ENCODE results near the gene RTN4IP1. TPM values are rescaled to one million over a fixed set of nuclear protein-coding genes. Genes with fewer than 3 reads are reported as not detected.

Gene RTN4IP1
- total RNA-seq, 2 donors from 2014 or later: 7.1 to 8.9 TPM

- H3K36me3 ChIP-seq (ENCODE audit: control insufficient read depth, insufficient read depth, low read length): no peaks in the 10 kb centered on the region
- H3K9ac ChIP-seq (ENCODE audit: extremely low read depth, low read length, poor library complexity, severe bottlenecking): no peak overlapping the region
- H3K4me3 ChIP-seq (ENCODE audit: low read length): no peak overlapping the region
- Mint-ChIP-seq H3K4me3 (no peak overlapping the region), H3K27ac (no peak overlapping the region), H3K9me3 (no peaks in the 10 kb centered on the region), H3K36me3 (ENCODE audit: low read depth) (no peaks in the 10 kb centered on the region), H3K27me3 (ENCODE audit: insufficient read depth) (no peaks in the 10 kb centered on the region), H3K4me1 (peaks cover 2% of the 10 kb centered on the region)
- no peak overlapping the region for H3K27ac ChIP-seq (ENCODE audit: low read depth, low read length)
- no peaks in the 10 kb centered on the region for H3K27me3 ChIP-seq (ENCODE audit: control insufficient read depth, insufficient read depth, low read length, poor library complexity, severe bottlenecking)
- no peaks in the 10 kb centered on the region for H3K4me1 ChIP-seq (ENCODE audit: control insufficient read depth, insufficient read depth, low read length)
- no peak for TF ChIP-seq CTCF (conservative IDR thresholded peaks at IDR 0.05)
- no peaks in the 10 kb centered on the region for H3K9me3 ChIP-seq (ENCODE audit: control insufficient read depth, low read length)
- DNase-seq: no peak
- WGBS, 2 experiments (ENCODE audit: insufficient coverage in 1 of 2, insufficient read length in 1 of 2): 44 to 45% methylated on average over 4 of the region's 5 CpGs
These were observed 96.2 kb downstream of the RTN4IP1 start for GRCh38 chr6:106533054-106533453.

GRCh38 chr6:106530502-106530901 is 98.8 kb downstream of the RTN4IP1 start:
- Mint-ChIP-seq H3K27ac (no peak overlapping the region), H3K9me3 (no peaks in the 10 kb centered on the region), H3K36me3 (ENCODE audit: low read depth) (no peaks in the 10 kb centered on the region), H3K4me3 (no peak overlapping the region), H3K27me3 (ENCODE audit: insufficient read depth) (no peaks in the 10 kb centered on the region), H3K4me1 (peaks cover 2% of the 10 kb centered on the region)
- no peak for DNase-seq
- Histone ChIP-seq H3K36me3 (ENCODE audit: control insufficient read depth, insufficient read depth, low read length) (no peaks in the 10 kb centered on the region), H3K4me1 (ENCODE audit: control insufficient read depth, insufficient read depth, low read length) (no peaks in the 10 kb centered on the region), H3K9ac (ENCODE audit: extremely low read depth, low read length, poor library complexity, severe bottlenecking) (no peak overlapping the region), H3K27me3 (ENCODE audit: control insufficient read depth, insufficient read depth, low read length, poor library complexity, severe bottlenecking) (no peaks in the 10 kb centered on the region), H3K4me3 (ENCODE audit: low read length) (no peak overlapping the region), H3K27ac (ENCODE audit: low read depth, low read length) (no peak overlapping the region), H3K9me3 (ENCODE audit: control insufficient read depth, low read length) (no peaks in the 10 kb centered on the region)
- 87% methylated on average over 1 of the region's 1 CpG; no CpG with 5 or more reads in 1 of the 2 experiments for WGBS, 2 experiments (ENCODE audit: insufficient coverage in 1 of 2, insufficient read length in 1 of 2)
- no peak for TF ChIP-seq CTCF (conservative IDR thresholded peaks at IDR 0.05)

- Histone ChIP-seq H3K4me3 (ENCODE audit: low read length) (no peak overlapping the region), H3K9ac (ENCODE audit: extremely low read depth, low read length, poor library complexity, severe bottlenecking) (no peak overlapping the region), H3K27ac (ENCODE audit: low read depth, low read length) (no peak overlapping the region), H3K4me1 (ENCODE audit: control insufficient read depth, insufficient read depth, low read length) (no peaks in the 10 kb centered on the region), H3K36me3 (ENCODE audit: control insufficient read depth, insufficient read depth, low read length) (no peaks in the 10 kb centered on the region), H3K27me3 (ENCODE audit: control insufficient read depth, insufficient read depth, low read length, poor library complexity, severe bottlenecking) (no peaks in the 10 kb centered on the region), H3K9me3 (ENCODE audit: control insufficient read depth, low read length) (no peaks in the 10 kb centered on the region)
- Mint-ChIP-seq H3K27me3 (ENCODE audit: insufficient read depth) (no peaks in the 10 kb centered on the region), H3K4me3 (no peak overlapping the region), H3K4me1 (peaks cover 2% of the 10 kb centered on the region), H3K27ac (no peak overlapping the region), H3K36me3 (ENCODE audit: low read depth) (no peaks in the 10 kb centered on the region), H3K9me3 (no peaks in the 10 kb centered on the region)
- no peak for DNase-seq
- WGBS, 2 experiments (ENCODE audit: insufficient coverage in 1 of 2, insufficient read length in 1 of 2): 100% methylated on average over 1 of the region's 1 CpG
- TF ChIP-seq CTCF (conservative IDR thresholded peaks at IDR 0.05): no peak
These were observed 99.3 kb downstream of the RTN4IP1 start for GRCh38 chr6:106530026-106530425.

Data from endodermal cell (in vitro differentiated cells).